PC-3 (cell line): Measurements from ENCODE around the gene DPH1.

Experiments
- CTCF ChIP-seq: fragments of 300-600 bp; sonication (generic); conservative IDR thresholded peaks from 2 replicates; pipeline ENCODE4 v1.5.1; 2017; ENCODE audit warnings: antibody characterized with exemption, low read depth, mild to moderate bottlenecking, low read length
- EZH2phosphoT487 ChIP-seq: fragments of 300-600 bp; sonication (generic); IDR thresholded peaks from 2 replicates; pipeline ENCODE4 v1.6.1; 2018; ENCODE audit warnings: mild to moderate bottlenecking, antibody characterized with exemption, low read length, borderline replicate concordance

- TF ChIP-seq CTCF (no peak), EZH2phosphoT487 (no peak)
Observed at GRCh38 chr17:2049333-2050299, 19.7 kb downstream of the DPH1 start.
